ENCODE results near the gene EYS. TPM values are rescaled to one million over a fixed set of nuclear protein-coding genes. Genes with fewer than 3 reads are reported as not detected.

The EYS gene
- total and polyA plus RNA-seq, 4 donors: 0.08 to 0.63 (median 0.36) TPM

DNA sequence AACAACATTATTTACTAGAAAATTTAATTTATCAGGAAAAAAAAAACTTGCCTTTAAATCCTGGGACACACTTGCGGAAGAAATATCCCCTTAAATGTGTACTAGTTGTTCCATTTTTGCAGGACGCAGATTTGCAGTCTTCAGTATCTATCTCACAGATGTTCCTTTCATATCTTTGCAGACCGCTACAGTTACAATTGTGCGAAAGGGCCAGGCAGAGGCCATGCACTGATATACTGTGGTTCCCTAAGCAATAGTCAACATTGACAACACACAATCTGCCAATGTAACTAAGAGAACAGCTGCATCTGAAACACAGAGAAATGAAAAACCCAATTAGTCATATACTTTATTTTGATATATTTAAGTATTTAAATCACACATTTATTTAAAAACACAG is 411.2 kb downstream of the EYS start:
- Histone ChIP-seq H3K4me1 (ENCODE audit: control insufficient read depth in 4 of 4, insufficient read depth in 4 of 4, low read length in 3 of 4) (no peaks in the 10 kb centered on the region), H3K36me3 (ENCODE audit: control insufficient read depth in 4 of 4, insufficient read depth in 3 of 4, low read depth in 1 of 4, low read length in 3 of 4) (no peaks in the 10 kb centered on the region), H3K4me3 (ENCODE audit: low read depth in 1 of 3, low read length in 3 of 3) (no peak overlapping the region), H3K27me3 (ENCODE audit: control insufficient read depth in 4 of 4, insufficient read depth in 4 of 4, low read length in 3 of 4) (no peaks in the 10 kb centered on the region), H3K9ac (ENCODE audit: low read depth in 1 of 2, low read length in 2 of 2) (no peak overlapping the region), H3K9me3 (ENCODE audit: control insufficient read depth in 4 of 4, low read length in 3 of 4) (no peaks in the 10 kb centered on the region), H3K27ac (ENCODE audit: low read depth in 1 of 2, low read length in 2 of 2) (no peak overlapping the region)
- 73% methylated on average over 4 of the region's 4 CpGs for WGBS
- DNase-seq (ENCODE audit: low spot score): no peak
- no peak for TF ChIP-seq SP1 (IDR thresholded peaks at IDR 0.05)
- no peak for TF ChIP-seq EGR1 (IDR thresholded peaks at IDR 0.05; ENCODE audit: low read depth in 2 of 2)
- TF ChIP-seq, protein P1, sequence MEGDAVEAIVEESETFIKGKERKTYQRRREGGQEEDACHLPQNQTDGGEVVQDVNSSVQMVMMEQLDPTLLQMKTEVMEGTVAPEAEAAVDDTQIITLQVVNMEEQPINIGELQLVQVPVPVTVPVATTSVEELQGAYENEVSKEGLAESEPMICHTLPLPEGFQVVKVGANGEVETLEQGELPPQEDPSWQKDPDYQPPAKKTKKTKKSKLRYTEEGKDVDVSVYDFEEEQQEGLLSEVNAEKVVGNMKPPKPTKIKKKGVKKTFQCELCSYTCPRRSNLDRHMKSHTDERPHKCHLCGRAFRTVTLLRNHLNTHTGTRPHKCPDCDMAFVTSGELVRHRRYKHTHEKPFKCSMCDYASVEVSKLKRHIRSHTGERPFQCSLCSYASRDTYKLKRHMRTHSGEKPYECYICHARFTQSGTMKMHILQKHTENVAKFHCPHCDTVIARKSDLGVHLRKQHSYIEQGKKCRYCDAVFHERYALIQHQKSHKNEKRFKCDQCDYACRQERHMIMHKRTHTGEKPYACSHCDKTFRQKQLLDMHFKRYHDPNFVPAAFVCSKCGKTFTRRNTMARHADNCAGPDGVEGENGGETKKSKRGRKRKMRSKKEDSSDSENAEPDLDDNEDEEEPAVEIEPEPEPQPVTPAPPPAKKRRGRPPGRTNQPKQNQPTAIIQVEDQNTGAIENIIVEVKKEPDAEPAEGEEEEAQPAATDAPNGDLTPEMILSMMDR (IDR thresholded peaks at IDR 0.05; ENCODE audit: low read depth, low read length, missing input control): no peak
- no peak for TF ChIP-seq FOXA1 (IDR thresholded peaks at IDR 0.05)
- TF ChIP-seq, protein P2, sequence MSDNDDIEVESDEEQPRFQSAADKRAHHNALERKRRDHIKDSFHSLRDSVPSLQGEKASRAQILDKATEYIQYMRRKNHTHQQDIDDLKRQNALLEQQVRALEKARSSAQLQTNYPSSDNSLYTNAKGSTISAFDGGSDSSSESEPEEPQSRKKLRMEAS (IDR thresholded peaks at IDR 0.05): no peak
- TF ChIP-seq YY1 (IDR thresholded peaks at IDR 0.05): no peak
- no peak for TF ChIP-seq NR2F2 (IDR thresholded peaks at IDR 0.05)
- TF ChIP-seq, protein P3, sequence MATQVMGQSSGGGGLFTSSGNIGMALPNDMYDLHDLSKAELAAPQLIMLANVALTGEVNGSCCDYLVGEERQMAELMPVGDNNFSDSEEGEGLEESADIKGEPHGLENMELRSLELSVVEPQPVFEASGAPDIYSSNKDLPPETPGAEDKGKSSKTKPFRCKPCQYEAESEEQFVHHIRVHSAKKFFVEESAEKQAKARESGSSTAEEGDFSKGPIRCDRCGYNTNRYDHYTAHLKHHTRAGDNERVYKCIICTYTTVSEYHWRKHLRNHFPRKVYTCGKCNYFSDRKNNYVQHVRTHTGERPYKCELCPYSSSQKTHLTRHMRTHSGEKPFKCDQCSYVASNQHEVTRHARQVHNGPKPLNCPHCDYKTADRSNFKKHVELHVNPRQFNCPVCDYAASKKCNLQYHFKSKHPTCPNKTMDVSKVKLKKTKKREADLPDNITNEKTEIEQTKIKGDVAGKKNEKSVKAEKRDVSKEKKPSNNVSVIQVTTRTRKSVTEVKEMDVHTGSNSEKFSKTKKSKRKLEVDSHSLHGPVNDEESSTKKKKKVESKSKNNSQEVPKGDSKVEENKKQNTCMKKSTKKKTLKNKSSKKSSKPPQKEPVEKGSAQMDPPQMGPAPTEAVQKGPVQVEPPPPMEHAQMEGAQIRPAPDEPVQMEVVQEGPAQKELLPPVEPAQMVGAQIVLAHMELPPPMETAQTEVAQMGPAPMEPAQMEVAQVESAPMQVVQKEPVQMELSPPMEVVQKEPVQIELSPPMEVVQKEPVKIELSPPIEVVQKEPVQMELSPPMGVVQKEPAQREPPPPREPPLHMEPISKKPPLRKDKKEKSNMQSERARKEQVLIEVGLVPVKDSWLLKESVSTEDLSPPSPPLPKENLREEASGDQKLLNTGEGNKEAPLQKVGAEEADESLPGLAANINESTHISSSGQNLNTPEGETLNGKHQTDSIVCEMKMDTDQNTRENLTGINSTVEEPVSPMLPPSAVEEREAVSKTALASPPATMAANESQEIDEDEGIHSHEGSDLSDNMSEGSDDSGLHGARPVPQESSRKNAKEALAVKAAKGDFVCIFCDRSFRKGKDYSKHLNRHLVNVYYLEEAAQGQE (IDR thresholded peaks at IDR 0.05): no peak
- TF ChIP-seq HNF4G (IDR thresholded peaks at IDR 0.05): no peak
- TF ChIP-seq TAF1 (conservative IDR thresholded peaks at IDR 0.05): no peak
- TF ChIP-seq, protein P4, sequence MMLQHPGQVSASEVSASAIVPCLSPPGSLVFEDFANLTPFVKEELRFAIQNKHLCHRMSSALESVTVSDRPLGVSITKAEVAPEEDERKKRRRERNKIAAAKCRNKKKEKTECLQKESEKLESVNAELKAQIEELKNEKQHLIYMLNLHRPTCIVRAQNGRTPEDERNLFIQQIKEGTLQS (IDR thresholded peaks at IDR 0.05): no peak
- TF ChIP-seq RAD21 (IDR thresholded peaks at IDR 0.05): no peak
- no peak for TF ChIP-seq GABPA (IDR thresholded peaks at IDR 0.05 in 1 of 2, conservative IDR thresholded peaks at IDR 0.05 in 1 of 2)
- no peak for TF ChIP-seq HNF4A (conservative IDR thresholded peaks at IDR 0.05)
- TF ChIP-seq JUND (IDR thresholded peaks at IDR 0.05): no peak
- TF ChIP-seq RXRA (IDR thresholded peaks at IDR 0.05): no peak
- no peak for TF ChIP-seq FOXA2 (IDR thresholded peaks at IDR 0.05)
- TF ChIP-seq, protein P5, sequence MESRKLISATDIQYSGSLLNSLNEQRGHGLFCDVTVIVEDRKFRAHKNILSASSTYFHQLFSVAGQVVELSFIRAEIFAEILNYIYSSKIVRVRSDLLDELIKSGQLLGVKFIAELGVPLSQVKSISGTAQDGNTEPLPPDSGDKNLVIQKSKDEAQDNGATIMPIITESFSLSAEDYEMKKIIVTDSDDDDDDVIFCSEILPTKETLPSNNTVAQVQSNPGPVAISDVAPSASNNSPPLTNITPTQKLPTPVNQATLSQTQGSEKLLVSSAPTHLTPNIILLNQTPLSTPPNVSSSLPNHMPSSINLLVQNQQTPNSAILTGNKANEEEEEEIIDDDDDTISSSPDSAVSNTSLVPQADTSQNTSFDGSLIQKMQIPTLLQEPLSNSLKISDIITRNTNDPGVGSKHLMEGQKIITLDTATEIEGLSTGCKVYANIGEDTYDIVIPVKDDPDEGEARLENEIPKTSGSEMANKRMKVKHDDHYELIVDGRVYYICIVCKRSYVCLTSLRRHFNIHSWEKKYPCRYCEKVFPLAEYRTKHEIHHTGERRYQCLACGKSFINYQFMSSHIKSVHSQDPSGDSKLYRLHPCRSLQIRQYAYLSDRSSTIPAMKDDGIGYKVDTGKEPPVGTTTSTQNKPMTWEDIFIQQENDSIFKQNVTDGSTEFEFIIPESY (IDR thresholded peaks at IDR 0.05): no peak
